NCI-H1417 treated with DMSO at 0.1 percent for 48 hours (cell line): Measurements from ENCODE around the gene ASMT.
A peak's percentile ranks its signal among the peaks of the same experiment; 100 is the strongest.
"Not testable (repeated sequence)": the region's sequence is repeated elsewhere in the genome, so short reads cannot be mapped to it uniquely, and the experiment has no call there.

ENCODE experiments used
- DNase-seq: peaks from one replicate; lab custom pipeline; 2025; lab: John Stamatoyannopoulos, UW

Gene ASMT, protein sequence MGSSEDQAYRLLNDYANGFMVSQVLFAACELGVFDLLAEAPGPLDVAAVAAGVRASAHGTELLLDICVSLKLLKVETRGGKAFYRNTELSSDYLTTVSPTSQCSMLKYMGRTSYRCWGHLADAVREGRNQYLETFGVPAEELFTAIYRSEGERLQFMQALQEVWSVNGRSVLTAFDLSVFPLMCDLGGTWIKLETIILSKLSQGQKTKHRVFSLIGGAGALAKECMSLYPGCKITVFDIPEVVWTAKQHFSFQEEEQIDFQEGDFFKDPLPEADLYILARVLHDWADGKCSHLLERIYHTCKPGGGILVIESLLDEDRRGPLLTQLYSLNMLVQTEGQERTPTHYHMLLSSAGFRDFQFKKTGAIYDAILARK

DNA sequence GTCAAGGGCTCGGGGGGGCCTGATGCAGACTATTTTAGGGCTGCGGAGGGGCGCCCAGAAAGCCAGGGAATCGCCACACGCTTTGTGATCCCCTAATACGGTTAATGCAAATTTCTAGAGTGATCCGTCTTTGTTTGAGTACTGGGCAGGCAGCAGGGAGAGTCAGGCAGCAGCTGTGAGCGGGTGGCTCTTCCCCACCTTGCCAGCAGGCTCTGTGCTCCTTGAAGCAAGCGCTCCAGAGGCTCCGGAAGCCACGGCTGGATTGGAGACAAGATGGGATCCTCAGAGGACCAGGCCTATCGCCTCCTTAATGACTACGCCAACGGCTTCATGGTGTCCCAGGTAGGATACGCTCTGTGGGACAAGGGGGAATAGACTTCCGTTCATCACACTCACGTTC is at the start of gene ASMT:
TSS of gene ASMT (plus strand) at position 133 of the 400 bp plus-strand sequence. CDS start at position 274, 141 bp downstream.
- DNase-seq = no peak

DNA sequence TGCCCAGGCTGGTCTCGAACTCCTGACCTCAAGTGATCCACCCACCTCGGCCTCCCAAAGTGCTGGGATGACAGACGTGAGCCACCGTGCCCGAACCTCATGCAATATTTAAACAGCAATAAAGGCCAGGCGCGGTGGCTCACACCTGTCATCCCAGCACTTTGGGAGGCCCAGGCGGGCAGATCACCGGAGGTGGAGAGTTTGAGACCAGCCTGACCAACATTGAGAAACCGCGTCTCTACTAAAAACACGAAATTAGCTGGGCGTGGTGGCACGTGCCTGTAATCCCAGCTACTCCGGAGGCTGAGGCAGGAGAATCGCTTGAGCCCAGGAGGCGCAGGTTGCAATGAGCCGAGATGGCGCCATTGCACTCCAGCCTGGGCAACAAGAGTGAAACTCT is 40.7 kb upstream of the ASMT start:
- not testable (repeated sequence) for DNase-seq

DNA sequence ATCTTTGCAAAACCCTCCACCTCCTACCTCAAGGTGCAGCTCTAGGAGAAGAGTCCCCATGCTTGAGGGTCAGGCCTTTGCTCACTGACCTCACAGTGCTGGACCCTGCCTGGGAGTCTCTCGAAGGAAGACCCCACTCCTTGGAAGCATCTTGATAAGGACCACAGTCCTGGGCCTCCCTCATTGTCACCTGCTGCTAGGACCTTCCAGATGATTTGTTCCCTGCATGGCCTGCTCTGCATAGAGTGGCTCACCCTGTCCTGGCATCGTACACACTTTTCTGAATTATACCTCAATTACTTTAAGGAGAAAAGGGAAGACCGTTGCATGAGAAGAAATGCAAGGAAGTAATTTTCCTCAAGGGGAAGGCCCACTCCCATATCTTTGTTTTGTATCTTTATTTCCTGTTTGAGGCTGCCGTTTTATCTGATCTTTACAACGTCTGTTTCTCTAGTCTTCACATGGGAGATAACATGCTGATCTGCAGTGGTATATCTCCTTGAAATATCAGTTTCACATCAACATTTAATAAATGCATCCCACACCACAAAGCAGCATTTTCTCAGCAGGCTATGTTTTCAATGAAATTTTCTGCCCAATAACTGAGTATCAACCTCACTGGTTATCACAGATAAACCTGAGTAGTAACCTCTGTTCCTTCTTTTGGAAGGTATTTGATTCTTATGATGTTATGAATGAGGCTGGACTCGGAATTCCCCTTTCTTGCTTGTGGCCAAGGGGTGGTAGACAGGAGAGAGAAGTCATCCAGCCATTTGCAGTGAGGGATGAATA is 38.5 kb upstream of the ASMT start:
- no peak for DNase-seq

DNA sequence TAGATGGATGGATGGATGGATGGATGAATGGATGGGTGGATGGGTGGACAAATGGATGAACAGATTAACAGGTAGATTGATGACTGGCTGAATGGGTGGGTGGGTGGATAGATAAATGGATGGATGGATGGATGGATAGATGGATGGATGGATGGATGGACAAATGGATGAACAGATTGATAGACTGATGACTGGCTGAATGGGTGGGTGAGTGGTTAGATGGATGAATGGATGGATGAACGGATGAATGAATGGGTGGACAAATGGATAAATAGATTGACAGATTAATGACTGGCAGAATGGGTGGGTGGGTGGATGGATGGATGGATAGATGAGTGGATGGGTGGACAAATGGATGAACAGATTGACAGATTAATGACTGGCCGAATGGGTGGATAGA is 37.0 kb upstream of the ASMT start:
- no peak for DNase-seq

DNA sequence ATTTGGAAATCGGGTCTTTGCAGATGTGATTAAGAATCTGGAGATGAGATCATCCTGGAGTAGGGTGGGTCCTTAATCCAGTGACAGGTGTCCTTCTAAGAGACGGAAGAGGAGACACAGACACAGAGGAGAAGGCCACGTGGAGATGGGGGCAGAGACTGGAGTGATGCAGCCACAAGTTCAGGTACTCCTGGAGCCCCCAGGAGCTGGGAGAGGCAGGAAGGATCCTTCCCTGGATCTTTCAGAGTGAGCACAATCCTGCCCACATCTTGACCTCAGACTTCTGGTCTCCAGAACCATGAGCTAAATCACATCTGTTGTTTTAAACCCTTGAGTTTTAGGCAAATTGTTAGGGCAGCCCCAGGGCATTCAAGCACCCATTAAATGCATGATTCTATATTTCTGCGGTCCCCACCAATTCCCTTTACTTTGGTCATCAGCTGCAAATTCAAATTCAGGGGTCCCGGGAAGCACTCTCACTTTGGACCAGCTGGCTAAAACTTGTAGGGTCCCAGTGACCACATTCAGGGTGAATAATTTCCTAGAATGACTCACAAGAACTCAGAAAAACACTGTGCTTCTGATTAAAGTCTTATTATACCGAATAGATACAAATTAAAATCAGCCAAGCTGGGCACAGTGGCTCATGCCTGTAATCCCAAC is 36.2 kb upstream of the ASMT start:
- DNase-seq = no peak

DNA sequence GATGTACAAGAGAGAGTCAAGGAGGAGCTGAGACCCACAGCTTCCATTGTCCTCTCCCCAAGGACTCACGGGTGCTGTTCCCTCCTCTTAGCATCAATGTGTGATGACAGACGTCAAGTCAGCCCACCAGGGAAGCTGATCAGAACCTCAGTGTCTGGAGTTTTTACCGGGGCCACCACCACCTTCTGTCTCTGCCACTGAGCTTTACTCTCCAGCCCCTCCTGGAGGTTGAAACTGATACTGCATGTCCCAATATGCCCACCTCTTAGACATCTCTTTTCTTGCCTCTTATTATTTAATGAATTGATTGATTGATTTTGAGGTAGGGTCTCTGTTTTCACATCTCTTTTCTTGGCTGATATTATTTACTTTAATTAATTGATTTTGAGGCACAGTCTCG is 33.7 kb upstream of the ASMT start:
- DNase-seq = no peak

DNA sequence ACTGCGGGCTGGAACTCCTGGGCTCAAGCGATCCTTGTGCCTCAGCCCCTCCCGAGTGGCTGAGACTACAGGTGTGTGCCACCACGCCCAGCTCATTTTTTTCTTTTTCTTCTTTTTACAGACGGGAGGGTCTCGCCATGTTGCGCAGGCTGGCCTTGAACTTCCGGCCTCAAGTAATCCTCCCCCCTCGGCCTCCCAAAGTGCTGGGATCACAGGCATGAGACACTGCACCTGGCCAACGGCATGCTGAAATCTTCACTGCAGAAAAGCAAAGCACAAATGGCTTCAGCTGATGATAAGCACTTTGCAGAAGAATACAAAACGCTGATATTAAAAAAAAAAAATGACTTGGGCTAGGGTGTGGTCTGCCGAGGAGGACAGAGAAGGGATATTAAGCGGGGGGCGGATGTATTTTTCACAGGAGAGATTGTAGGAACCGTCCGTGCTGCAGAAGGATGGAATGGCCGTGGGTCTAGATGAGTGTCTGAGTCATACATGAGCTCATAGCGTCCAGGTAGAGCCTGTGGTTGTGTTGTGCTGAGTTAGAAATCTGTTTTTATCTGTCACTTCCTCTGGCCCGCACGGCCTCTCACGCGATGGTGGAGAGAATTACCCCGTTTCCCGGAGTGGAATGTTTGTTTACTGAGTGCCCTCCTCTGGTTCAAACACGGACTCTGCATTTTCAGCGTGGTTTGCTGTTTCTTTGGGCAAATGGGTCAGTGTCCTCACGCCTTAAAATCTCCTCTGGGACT is 32.0 kb upstream of the ASMT start:
- no peak for DNase-seq

DNA sequence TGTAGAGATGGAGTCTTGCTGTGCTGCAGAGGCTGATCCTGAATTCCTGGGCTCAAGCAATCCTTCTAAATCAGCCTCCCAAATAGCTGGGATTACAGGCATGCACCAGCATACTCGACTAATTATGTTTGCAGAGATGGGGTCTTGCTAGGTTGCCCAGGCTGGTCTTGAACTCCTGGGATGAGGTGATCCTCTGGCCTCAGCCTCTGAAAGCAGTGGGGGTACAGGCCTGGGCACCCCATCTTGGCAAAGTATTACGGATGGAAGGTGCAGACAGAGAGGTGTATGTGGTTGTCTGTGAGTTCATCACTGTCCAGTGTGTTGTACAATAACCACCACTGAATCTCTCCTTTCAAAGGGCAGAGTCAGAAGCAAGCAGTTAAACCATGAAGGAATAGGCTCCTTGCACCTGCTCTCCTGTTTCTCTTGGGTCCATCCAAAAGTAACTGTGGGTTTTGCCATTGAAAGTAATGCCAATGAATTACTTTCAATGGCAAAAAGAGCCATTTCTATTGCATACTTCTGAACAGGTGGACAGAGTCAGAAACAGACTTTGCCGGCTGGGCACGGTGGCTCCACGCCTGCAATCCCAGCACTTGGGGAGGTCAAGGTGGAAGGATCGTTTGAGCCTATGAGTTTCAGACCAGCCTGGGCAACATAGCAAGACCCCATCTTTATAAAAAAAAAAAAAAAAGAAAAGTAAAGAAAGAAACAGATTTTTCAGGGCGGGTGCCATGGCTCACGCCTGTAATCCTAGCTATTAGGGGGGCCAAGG is 30.4 kb upstream of the ASMT start:
- no peak for DNase-seq

DNA sequence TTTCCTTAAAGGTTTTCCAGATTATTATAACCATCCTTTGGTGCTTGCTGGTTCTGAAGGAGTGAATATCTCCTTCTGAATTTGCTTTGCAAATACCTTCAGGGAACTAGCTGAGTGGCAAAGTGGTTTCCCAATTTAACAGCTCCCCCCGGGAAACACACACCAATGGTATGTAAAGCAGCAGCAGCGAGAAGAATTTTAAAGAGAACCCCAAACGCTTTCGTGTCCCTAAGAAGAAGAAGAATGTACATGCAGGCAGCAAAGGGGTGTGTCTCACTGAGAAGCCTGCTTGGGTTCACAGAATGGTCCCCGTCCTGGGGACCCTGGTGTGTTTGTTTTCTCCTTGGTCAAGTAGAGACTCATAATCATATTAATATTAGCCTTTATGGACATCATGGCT is 27.7 kb upstream of the ASMT start:
- DNase-seq = no peak

DNA sequence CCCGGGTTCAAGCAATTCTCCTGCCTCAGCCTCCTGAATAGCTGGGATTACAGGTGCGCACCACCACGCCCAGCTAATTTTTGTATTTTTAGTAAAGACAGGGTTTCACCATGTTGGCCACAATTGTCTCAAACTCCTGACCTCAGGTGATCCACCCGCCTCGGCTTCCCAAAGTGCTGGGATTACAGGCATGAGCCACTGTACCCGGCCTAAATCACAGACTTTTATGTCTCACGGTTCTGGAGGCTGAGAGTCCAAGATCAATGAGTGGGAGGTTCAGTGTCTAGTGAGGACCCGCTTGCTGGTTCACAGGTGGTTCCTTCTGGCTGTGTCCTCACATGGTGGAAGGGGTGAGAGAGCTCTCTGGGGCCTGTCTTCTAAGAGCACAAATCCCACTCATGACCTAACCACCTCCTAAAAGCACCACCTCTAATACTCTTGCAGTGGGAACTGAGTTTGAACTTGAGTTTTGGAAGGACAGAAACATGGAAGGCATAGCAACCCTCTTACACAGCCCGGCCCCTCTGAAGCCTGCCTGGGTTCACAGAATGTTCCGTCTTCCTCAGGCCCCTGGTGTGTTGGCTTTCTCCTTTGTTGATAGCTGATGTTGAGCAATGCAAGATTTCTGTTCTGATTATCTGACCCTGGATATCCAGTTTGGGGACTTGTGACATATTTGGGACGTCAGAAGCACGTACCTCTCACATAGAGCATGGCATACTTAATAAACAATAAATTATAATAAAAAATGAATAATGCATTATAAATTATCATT is 25.3 kb upstream of the ASMT start:
- no peak for DNase-seq

DNA sequence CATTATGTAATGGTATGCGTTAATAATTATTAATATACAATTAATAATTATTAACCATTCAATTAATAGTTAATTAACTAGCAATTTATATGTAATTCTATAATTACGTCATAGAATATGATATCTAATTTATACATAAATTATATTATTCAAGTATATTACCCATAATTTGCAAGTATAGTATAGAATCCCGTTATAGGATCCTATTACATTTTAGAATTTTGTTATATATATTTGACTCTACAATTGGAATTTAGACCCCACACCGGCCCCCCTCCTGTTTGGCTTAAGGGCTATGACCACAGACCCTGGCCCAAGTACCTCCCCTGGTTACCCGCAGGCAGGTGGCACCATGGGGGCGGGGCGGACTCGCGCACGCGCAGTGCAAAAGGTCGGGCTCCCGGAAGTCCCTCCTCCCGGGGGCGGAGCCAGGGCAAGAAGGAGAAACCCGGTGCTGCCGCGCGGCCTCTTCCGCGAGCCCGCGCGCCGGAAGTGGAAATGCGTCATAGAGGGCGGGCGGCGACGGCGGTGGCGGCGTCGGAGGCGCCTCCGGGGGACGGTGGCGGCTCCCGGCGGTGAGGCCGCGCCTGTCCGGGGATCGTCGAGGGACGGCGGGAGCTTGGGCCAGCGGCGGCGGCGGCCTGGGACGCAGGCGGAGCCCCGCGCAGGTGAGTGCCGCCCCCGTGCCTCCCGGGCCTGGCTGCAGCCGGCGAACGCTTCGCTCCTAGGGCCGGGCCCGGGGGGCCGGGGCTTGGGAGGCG is 23.6 kb upstream of the ASMT start, which contains the start of gene AKAP17A:
TSS of gene AKAP17A (plus strand) at position 503 of the 761 bp plus-strand sequence. CDS start 1,859 bp downstream, outside the sequence.
- DNase-seq = peak; percentile 82

DNA sequence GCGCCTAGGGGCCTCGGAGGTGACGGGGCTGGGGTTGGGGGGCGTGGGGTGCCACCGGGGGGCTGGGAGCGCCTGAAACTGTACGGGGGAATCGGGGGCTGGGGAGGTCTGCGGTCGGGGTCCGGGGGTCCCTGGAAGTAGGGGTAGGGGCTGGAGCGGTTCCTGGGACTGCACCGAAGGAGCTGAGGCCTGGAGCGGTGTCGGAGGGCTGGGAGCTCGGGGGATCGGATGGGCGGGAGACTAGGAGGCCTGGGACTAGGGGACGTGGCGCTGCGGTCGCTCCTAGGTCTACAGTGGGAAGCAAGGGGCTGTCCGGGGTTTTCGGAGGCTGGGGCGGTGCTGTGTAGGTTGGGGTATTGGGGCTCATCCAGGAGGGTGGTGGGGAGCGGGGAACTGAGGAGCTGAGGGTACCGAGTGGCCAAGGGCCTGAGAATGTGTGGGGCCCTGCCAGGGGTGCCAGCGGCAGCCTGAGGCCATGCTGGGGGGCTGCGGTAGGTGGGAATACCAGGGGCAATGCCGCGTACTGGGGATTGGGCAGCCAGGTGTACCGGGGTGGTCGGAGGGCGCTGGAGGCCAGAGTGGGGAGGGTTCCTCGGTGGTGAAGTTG is 22.9 kb upstream of the ASMT start:
- no peak for DNase-seq

DNA sequence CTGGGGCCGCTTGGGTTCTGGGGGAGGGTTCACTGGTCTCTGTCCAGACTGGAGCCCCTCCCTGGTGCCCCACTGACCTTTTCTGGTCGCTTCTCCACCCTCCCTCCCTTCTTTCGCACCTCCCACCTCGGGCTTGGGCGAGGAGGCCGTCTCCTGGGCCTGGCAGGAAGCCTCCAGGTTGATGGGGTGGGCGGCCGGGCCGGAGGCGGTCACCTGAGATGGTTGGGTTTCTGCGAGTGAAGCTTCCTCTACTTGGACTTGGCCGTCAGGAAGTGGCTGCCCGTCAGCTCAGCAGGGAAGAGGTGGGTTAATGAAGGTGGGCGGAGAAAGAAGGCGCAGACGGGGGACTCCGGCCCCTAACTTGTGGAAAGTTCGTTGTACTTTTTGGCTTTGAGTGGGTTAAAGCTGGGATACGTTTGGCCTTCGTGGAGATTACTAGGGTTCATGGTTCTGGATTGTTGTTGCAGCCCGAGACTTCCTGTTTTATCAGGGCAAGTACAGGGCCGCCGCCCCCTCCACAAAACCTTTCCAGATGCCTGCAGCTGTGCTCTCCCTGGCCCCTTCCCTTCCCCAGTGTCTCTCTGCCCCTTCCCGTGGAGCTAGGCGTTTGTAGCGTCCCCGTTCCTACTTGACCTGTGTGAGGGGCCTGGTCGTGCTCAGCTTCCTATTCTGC is 22.3 kb upstream of the ASMT start:
- no peak for DNase-seq

DNA sequence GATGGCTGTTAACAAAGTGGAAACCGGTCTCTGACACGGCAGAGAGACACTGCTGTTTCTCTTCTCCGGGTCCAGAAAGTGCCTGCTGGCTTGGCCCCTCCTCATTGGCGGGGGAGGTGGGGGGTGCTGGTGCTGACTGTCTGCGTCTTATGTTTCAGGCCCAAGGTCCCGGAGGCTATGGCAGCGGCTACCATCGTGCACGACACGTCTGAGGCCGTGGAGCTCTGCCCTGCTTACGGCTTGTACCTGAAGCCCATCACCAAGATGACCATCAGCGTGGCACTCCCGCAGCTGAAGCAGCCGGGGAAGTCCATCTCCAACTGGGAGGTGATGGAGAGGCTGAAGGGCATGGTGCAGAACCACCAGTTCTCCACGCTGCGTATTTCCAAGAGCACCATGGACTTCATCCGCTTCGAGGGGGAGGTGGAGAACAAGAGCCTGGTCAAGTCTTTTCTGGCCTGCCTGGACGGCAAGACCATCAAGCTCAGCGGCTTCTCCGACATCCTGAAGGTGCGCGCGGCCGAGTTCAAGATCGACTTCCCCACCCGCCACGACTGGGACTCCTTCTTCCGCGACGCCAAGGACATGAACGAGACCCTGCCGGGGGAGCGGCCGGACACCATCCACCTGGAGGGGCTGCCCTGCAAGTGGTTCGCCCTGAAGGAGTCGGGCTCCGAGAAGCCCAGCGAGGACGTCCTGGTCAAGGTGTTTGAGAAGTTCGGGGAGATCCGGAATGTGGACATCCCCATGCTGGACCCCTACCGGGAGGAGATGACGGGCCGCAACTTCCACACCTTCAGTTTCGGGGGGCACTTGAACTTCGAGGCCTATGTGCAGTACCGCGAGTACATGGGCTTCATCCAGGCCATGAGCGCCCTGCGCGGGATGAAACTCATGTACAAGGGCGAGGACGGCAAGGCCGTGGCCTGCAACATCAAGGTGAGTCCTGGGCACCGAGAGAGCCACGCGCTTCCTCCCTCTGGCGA is 21.3 kb upstream of the ASMT start:
- no peak for DNase-seq

DNA sequence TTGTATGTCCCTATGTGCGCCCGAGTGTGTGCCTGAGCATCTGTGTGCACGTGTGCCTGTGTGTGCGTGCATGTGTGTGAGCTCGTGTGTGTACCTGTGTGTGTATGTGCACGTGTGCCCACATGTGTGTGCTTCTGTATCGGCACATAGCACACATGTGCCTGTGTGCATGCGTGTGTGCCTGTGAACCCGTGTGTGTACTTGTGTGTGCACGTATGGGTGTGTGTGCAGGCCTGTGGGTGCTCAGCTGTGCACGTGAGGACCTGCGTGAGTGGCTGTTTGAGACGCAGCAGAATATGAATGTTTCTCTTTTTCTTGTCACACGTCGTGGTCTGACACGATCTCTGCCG is 19.2 kb upstream of the ASMT start:
- DNase-seq = no peak

DNA sequence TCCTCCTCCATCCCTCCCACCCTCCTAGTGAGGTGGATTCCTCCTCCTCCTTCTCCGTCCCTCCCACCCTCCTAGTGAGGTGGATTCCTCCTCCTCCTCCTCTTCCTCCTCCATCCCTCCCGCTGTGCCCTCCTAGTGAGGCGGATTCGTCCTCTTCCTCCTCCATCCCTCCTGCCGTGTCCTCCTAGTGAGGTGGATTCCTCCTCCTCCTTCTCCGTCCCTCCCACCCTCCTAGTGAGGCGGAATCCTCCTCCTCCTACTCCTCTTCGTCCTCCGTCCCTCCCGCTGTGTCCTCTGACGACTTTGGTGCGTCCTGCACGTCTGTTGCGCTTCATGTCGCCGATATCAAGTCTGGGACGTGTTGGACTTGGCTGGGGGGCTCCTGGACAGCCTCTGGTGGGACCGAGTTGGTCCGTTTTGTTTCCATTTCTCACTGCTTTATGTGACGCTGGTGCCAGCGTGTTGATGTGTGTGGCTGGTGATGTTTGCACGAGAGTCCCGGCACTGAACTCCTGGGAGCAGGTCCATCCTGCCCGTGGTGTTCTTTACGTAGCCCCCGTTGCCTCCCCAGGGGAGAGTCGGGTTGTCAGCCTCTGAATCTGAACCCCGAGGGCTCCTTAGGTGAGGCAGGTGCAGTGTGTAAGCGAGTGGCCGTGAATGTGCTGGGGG is 18.0 kb upstream of the ASMT start:
- DNase-seq = no peak
